ENCODE measurements around the gene MOB2. TPM values are rescaled to one million over a fixed set of nuclear protein-coding genes. Genes with fewer than 3 reads are reported as not detected.

MOB2 gene
- total RNA-seq, 1 donor from 2014 or later, result 38.2 TPM

DNA sequence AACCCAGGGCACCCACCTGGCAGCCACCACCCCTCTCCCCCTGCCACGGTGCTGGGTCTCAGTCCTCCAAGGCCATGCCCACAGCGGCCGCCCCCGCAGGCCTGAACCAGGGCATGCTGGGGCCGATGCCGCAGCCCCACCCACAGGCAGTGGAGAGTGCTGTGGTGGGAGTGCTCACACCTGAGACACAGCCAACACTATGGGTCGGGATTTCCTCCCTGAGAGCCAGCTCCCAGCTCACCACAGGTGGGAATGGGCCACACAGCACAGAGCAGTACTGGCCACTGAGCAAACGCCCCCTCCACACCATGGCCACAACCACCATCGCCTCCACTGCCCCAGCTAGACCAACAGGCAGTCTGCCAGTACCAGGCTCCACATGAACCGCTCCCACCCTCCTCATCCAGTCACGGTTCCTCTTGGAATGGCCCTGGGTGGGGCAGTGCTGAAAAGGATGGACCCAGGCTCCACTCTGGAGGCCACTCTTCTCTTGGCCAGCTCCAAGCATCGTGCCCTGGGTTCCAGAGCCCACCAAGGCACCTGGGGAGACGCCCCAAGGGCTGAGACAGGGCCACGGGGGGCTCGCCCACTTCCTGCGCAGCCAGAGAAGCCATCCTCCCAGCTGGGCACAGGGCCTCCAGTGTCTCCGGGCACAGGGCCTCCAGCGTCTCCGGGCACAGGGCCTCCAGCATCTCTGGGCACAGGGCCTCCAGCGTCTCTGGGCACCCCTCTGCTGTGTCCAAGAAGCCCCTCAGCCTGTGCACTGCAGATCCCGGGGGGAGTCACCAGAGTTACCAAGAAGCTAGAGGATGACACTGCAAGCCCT lies 14.2 kb downstream of the MOB2 start:
- Histone ChIP-seq H3K36me3 (ENCODE audit: control insufficient read depth, insufficient read depth, low read length) (peaks cover 10% of the 10 kb centered on the region), H3K27me3 (ENCODE audit: control insufficient read depth, insufficient read depth, low read length) (no peaks in the 10 kb centered on the region)
- no peak for DNase-seq (ENCODE audit: low read depth)

DNA sequence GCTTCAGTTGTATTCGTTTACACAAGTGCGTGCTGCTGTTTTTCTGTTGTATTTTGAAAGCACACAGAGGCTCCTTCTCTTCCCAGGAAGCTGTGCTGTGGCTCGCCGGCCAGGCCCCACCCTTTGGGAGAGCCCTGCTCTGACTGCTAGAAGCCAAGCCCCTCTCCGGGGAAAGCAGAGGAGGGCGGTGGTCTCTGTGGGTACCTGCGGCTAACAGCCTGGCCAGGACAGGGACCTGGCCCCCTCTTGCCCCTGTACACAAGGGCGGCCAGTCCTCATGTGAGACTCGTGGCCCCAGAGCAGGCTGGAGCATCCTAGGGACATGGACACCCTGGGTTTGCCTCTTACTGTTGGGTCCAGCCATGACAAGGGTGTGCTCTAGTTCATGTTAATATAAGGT lies 14.8 kb downstream of the MOB2 start:
- Histone ChIP-seq H3K36me3 (ENCODE audit: control insufficient read depth, insufficient read depth, low read length) (peaks cover 6% of the 10 kb centered on the region), H3K27me3 (ENCODE audit: control insufficient read depth, insufficient read depth, low read length) (no peaks in the 10 kb centered on the region), H3K4me3 (ENCODE audit: low read depth, low read length) (no peak overlapping the region)
- DNase-seq (ENCODE audit: low read depth) (no peak), FAIRE-seq (no peak)
- TF ChIP-seq, protein P1, sequence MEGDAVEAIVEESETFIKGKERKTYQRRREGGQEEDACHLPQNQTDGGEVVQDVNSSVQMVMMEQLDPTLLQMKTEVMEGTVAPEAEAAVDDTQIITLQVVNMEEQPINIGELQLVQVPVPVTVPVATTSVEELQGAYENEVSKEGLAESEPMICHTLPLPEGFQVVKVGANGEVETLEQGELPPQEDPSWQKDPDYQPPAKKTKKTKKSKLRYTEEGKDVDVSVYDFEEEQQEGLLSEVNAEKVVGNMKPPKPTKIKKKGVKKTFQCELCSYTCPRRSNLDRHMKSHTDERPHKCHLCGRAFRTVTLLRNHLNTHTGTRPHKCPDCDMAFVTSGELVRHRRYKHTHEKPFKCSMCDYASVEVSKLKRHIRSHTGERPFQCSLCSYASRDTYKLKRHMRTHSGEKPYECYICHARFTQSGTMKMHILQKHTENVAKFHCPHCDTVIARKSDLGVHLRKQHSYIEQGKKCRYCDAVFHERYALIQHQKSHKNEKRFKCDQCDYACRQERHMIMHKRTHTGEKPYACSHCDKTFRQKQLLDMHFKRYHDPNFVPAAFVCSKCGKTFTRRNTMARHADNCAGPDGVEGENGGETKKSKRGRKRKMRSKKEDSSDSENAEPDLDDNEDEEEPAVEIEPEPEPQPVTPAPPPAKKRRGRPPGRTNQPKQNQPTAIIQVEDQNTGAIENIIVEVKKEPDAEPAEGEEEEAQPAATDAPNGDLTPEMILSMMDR (IDR thresholded peaks at IDR 0.05; ENCODE audit: insufficient read depth, low read length, severe bottlenecking), result no peak

More for the DNA sequence above, 14.2 kb downstream of the MOB2 start:
- H3K4me3 ChIP-seq (ENCODE audit: low read depth, low read length), result no peak overlapping the region
- no peak for FAIRE-seq
- TF ChIP-seq, protein P1 (IDR thresholded peaks at IDR 0.05; ENCODE audit: insufficient read depth, low read length, severe bottlenecking), result no peak

DNA sequence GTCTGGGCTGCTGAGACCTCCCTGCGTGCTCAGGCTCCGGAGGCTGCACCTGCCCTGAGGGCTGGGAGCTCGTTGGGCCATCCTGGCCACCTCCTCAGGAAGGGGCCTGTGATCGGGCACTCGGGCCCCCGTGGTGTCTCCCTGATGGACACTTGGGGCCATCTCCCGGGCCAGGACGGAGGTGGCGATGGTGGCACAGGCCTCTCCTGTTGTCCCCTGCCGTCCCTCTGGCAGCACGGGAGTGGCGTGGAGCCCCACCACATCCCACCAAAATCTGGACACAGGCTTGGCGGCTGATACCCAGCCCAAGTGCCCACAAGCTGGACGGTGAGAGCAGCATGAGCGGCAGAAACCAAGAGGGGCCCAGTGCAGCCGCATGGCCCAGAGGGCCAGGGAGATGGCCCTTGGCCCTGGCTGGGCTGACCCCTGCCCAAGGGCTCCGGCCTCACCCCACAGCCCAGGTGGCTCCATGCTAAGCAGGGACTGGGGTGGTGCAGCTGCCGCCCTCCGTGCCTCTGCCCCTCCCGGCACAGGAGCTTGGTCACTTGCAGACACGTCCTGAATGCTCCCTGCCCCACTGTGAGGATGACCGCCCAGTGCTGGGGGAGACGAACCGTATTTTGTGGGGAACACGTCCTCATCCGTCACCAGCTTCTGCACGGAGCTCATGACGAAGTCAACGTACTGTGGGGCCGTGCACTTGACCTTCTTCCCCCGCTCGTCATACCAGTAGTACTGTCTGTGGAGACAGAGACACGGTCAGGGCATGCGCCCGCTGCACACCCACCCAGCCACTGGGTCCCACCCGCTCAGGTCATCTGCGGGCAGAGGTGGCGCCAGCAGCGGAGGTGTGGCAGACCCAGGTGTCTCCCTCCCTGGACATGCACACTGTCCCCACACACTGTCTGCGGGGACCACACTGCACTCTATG lies 15.6 kb downstream of the MOB2 start:
- FAIRE-seq (no peak), DNase-seq (ENCODE audit: low read depth) (no peak)
- H3K27me3 ChIP-seq (ENCODE audit: control insufficient read depth, insufficient read depth, low read length), result no peaks in the 10 kb centered on the region
- no peak overlapping the region for H3K4me3 ChIP-seq (ENCODE audit: low read depth, low read length)
- H3K36me3 ChIP-seq (ENCODE audit: control insufficient read depth, insufficient read depth, low read length), result peaks cover 6% of the 10 kb centered on the region
- TF ChIP-seq, protein P1 (IDR thresholded peaks at IDR 0.05; ENCODE audit: insufficient read depth, low read length, severe bottlenecking), result no peak

DNA sequence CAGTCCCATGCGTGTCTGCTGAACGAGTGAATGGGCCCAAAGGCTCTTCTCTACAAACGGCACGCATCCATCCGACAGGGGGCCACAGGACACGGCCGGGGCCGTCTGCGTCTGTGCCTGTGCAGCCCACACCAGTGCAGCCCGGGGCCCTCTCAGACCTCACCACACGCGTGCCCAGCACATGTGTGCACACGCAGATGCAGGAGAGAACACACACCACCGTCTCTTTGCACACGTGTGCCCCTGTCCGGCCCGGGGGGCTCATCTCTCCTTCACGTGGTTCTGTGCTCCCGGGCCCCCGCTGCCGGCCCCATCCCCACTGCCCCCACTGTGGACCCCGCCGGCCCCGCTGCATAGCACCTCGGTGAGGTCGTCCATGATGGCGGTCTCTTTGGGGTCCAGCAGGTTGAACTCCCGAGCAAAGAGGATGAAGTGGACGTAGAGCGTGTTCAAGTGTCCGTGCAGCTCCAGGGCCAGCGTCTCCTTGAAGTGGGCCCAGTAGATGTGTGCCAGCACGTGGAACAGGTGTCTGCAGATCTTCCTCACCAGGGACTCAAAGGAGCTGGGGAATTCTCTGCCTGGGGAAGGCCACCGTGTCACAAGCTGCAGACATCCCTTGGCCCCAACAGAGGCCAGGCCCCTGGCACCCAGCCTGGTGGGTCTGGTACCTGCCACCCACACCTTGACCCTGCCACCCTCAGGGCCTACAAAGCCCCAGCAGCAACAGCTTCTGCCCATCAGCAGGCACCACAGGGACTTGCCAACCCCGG lies 16.5 kb downstream of the MOB2 start:
- Histone ChIP-seq H3K36me3 (ENCODE audit: control insufficient read depth, insufficient read depth, low read length) (peaks cover 6% of the 10 kb centered on the region), H3K27me3 (ENCODE audit: control insufficient read depth, insufficient read depth, low read length) (no peaks in the 10 kb centered on the region), H3K4me3 (ENCODE audit: low read depth, low read length) (no peak overlapping the region)
- TF ChIP-seq, protein P1 (IDR thresholded peaks at IDR 0.05; ENCODE audit: insufficient read depth, low read length, severe bottlenecking), result no peak
- FAIRE-seq (no peak), DNase-seq (ENCODE audit: low read depth) (no peak)

DNA sequence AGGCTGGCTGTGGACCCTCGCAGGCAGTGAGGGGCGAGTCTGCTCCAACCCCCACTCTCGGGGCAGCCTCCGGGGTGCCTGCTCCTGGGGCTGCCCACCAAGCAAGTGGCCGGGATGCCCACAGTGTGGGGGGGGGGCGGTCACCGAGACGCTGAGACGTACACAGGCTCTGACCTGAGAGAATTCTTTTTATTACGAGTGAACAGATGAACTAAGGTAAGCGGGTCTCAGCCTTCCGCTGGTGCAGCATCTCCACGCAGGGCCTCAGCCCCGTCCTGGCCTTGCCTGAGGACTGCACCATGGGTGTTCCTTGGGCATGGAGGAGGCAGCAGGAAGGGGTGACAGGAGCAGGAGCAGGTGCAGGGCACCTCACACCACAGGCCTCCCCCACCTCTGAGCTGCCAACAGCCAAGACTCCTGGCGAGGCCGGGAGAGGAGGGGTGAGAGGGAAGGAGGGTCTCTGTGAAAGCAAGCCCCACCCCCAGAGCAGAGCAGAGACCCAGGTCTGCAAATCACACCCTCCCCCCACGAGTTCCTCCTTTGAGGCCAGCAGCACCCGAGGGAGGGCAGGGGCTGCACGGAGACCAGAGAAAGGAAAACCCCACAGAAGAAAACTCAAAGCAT lies 17.2 kb downstream of the MOB2 start:
- Histone ChIP-seq H3K36me3 (ENCODE audit: control insufficient read depth, insufficient read depth, low read length) (peaks cover 6% of the 10 kb centered on the region), H3K4me3 (ENCODE audit: low read depth, low read length) (no peak overlapping the region), H3K27me3 (ENCODE audit: control insufficient read depth, insufficient read depth, low read length) (no peaks in the 10 kb centered on the region)
- no peak for DNase-seq (ENCODE audit: low read depth)
- TF ChIP-seq, protein P1 (IDR thresholded peaks at IDR 0.05; ENCODE audit: insufficient read depth, low read length, severe bottlenecking), result no peak
- no peak for FAIRE-seq
